CD4-positive, alpha-beta T cell treated with Interleukin-12 subunit alpha and Interleukin-12 subunit beta, for 1 hour (primary cell): ENCODE results near the gene BLOC1S3.
"Not testable (repeated sequence)": the region's sequence is repeated elsewhere in the genome, so short reads cannot be mapped to it uniquely, and the experiment has no call there.

Experiments
- DNase-seq: peaks from one replicate; pipeline ENCODE4 v3.0.0-alpha.2; 2020

Gene BLOC1S3

DNA sequence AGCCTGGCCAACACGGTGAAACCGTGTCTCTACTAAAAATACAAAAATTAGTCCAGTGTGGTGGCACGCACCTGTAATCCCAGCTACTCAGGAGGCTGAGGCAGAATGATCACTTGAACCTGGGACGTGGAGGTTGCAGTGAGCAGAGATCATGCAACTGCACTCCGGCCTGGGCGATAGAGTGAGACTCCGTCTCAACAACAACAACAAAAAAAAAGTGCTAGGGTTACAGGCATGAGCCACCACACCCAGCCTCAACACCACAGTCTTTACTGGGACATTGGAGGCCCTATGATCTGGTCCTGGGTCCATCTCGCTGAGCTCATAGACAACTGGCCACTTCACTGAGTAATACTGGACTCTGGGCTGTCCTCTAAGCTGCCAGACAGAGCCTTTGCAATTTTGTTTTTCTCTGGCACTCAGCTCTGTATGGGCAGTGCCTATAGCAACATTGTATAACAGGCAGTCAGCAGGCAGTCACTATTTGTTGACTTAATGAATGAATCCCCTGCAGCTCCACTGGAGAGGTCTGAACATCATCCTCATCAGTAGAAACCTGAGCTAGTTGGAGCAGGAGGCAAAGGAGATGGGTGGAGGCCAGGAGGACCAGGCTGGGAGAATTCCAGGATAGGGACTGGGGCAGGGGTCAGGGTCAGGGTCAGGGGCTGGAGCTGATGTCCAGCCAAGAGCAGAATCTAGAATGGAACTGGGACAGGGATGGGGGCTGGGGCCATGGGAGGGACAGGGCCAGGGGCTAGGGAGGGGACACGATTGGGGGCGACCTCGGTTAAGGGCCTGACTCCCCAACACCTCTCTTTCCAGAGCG is 8.1 kb downstream of the BLOC1S3 start:
- DNase-seq: no peak

DNA sequence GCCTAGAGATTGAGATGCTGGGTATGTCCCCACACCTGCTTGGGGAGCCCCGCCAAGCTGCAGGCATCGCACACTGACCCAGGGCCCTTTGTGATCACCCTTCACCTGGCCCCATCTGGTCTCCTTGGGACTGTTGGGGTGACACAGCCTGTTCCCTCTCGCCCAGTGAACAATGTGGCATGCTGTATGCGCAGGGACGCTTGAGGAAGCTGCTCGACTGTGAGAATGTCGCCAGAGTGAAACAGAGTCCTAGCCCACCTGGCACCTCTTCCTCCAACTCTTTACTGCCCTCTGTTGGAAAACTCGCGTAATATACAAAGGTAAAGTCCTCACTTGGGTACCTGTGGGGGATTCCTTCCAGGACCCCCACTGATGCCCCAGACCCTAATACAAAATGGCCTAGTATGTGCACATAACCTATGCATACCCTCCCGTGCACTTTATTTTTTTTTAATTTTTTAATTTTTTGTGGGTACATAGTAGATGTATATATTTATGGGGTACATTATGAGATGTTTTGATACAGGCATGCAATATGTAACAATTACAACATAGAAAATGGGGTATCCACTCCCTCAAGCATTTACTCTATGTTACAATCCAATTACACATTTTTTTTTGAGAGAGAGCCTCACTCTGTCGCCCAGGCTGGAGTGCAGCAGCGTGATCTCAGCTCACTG is 9.0 kb downstream of the BLOC1S3 start:
- peak; percentile 63 for DNase-seq

DNA sequence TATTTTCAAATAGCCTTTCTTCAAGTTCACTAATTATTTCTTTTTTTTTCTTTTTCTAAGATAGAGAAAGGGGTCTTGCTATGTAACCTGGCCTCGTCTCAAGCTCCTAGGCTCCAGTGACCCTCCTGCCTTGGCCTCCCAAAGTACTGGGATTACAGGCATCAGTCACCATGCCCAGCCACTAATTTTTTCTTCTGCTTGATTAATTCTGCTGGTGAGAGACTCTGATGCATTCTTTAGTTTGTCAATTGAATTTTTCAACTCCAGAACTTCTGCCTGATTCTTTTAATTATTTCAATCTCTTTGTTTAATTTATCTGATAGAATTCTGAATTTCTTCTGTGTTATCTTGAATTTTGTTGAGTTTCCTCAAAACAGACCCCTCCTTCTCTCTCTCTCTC is 11.4 kb downstream of the BLOC1S3 start:
- no peak for DNase-seq

DNA sequence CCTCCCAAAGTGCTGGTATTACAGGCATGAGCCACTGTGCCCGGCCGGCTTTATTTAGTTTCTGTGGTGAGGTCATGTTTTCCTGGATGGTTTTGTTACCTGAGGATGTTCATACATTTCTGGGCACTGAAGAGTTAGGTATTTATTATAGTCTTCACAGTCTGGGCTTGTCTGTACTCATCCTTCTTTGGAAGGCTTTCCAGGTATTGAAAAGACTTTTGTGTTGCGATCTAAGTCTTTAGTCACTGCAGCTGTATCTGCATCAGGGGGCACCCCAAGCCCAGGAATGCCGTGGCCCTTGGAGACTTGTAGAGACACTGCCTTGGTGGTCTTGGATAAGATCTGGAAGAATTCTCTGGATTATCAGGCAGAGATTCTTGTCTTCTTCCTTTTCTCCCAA is 12.8 kb downstream of the BLOC1S3 start:
- DNase-seq: no peak

DNA sequence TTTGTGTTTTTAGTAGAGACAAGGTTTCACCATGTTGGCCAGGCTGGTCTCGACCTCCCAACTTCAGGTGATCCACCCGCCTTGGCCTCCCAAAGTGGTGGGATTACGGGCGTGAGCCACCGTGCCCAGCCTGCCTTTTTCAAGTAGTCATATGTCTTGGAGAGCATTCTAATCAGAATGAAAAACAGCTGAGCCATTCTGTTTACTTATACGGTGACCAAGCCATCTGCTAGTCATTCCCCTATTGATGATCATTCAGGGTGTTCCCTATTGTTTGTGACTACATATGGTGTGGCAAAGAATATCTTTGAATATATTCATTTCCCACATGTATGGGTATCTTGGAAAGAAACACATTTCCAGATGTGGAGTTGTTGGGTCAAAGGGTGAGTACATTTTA is 17.2 kb downstream of the BLOC1S3 start:
- DNase-seq: no peak

DNA sequence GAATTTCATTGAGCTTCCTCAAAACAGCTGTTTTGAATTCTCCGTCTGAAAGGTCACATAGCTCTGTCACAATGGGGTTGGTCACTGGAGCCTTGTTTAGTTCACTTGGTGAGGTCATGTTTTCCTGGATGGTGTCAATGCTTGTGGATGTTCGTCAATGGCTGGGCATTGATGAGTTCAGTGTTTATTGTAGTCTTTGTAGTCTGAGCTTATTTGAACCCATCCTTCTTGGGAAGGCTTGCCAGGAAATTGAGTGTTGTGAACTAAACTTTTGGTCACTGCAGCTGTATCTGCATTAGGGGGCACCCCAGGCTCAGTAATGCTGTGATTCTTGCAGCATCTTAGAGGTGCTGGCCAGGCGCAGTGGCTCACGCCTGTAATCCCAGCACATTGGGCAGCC is 22.0 kb downstream of the BLOC1S3 start:
- DNase-seq: no peak

DNA sequence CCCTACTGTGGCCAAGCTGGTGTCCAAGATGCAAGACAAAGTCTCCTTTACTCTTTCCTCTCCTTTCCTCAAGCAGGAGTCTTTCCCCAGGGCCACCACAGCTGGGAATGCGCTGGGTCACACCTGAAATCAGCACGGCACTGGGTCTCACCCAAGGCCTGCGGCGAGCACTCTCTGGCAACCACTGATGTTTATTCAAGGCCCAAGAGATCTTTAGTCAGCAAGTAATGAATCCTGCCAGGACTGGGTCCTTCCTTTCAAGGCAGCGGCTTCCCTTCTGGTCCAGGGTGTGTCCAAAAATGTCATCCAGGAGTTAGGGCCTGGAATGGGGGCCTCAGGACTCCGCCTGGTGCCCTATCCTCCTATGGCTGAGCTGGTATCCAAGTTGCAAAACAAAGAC is 24.1 kb downstream of the BLOC1S3 start:
- no peak for DNase-seq

DNA sequence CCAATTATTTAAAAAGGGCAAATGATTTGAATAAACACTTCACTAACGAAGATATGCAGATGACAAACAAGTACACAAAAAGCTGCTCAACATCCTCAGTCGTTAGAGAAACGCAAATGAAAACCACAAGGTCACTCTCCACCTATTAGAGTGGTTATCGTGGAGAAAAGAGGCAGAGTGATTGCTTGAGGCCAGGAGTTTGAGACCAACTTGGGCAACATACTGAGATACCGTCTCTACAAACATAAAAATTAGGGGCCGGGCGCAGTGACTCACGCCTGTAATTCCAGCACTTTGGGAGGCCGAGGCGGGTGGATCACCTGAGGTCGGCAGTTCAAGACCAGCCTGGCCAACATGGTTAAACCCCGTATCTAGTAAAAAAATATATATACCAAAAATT is 27.2 kb downstream of the BLOC1S3 start:
- no peak for DNase-seq

DNA sequence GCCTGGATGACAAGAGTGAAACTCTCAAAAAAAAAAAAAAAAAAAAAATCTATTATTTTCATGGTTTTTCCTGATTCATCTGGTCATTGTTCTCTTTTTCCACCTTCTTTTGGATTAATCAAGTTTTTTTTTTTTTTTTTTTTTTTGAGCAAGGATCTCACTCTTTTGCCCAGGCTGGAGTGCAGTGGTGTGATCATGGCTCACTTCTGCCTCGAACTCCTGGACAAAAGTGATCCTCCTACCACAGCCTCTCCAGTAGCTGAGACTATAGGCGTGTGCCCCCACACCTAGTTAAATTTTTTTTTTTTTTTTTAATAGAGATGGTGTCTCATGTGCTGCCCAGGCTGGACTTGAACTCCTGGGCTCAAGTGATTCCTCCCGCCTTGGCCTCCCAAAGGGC is 27.7 kb downstream of the BLOC1S3 start:
- DNase-seq: no peak

DNA sequence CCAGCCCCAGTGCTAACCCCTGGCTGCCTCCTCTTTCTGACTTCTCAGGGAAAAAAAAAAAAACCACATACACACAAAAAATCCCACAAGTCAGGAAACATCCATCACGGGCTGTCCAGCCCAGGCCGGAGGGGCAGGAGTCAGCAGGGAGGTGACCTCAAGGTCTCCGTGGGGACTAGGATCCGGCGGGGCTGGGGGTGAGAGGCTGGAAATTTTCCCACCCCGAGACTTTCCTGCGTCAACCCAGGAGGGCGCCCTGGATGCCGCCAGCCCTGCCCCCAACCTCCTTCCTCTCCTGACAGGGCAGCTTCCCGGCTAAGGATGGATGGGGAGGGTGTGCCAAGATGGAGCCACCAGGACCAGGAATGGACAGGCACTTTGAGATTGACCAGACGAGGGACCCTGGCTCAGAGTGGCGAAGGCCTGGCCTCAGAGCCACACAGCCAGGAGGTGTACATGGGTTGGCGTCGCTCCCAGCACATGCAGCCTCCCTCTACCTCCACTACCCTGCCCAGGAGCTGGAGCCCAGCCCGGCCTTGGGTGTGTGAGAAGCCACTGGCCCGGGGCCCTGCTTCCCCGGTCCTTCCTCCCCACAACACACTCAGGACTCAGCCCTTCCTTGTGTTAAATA is 33.3 kb downstream of the BLOC1S3 start:
- no peak for DNase-seq

DNA sequence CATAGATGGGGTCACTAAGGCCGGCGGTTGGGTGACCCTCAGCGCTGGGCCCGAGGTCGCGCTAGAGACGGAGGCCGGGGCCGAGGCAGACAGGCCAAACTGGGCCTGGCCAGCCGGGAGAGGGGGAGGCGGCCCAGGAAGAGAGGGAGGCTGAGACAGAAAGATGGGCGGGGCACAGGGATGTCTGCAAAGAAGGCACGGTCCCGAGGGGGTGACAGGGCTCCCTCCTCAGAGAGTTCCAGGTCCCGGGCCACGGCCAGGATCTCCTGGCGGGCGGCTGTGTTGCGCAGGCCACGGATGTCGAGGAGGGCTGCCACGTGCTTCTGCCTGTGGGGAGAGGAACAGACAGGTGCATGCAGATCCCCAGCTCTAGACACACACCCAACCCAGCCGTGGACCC is 34.4 kb downstream of the BLOC1S3 start:
- no peak for DNase-seq

DNA sequence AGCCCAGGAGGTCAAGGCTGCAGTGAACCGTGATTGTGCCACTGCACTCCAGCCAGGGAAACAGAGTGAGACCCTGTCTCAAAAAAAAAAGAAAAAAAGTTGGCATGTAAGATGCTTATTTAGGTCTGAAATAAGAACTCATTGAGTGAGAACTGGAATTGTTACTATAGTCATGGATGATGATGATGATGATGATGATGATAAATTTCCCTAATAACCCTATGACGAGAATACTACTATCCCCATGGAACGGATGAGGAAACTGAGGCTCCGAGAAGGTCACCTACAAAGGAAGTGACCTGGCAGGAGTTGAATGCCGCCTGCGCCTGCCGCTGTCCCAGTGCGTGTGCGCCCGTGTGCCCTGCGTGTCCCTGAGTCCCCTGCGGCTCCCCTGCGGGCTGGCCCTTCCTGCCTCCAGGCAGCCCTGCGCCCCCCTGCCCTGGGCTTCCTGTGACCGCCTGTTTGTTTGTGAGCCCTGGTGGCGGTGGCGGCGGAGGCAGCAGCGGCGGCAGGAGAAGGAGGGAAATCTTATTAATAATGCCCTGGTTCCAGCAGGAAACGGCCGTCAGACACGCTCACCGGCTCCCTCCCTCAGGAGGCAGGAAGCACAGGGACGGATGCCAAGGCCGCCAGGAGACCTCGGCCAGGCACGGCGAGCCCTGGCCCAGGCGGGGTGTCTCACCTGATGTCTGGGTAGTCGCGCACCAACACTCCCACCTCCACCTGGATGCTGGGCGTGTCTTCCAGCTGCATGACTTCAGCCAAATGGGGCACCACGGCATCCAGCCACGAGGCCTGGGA is 37.0 kb downstream of the BLOC1S3 start:
- no peak for DNase-seq

DNA sequence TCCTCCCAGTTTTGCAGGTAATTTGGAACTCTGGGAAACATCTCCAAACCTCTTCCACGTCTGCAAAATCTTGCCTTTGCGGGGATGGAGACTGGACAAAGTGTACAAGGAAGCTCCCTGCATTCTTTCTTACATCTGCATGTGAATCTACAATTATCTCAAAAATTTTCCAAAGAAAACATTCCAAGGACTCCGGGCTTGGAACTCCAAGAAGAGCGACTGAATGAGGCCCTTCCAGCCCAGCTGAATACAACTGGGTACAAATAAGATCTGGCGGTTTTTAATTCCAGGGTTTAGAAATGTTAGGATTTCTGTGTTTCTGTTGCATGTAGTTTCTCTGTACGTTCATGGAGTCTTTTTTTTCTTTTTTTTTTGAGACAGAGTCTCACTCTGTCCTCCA is 38.1 kb downstream of the BLOC1S3 start:
- no peak for DNase-seq

DNA sequence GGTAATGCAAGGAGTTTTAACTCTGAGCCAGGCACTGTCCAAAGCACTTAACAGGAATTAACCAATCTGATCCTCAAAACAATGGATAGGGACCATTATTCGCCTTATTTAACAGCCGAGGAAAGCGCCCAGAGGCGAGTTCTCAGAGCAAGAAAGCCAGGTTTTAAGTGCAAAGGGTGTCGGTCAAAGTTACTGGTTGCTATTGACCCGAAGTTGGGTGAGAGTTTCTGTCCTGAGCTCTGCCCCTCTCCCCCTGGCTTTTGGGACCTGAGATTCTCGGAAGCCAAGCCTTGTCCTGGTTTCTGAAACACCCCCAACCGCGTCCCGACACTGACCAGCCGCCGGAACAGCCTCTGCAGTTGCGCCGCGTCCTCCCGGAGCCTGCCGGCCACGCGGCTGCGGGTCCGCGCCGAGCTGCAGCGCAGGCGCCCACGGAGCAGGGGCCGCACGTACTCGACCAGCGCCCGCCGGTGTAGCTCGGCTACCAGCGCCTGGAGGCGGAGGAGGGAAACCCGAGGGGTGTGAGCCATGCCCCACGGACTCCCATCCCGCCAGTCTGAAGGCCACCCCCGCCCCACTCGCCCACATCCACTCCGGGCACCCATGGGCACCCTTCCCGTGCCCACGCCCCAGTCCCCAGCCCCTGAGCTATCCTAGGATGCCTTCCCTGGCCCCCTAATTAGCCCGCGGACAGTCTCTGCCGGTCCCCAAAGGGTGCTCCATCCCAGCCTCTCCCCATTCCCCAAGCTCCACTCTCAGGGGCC is 38.8 kb downstream of the BLOC1S3 start:
- no peak for DNase-seq

DNA sequence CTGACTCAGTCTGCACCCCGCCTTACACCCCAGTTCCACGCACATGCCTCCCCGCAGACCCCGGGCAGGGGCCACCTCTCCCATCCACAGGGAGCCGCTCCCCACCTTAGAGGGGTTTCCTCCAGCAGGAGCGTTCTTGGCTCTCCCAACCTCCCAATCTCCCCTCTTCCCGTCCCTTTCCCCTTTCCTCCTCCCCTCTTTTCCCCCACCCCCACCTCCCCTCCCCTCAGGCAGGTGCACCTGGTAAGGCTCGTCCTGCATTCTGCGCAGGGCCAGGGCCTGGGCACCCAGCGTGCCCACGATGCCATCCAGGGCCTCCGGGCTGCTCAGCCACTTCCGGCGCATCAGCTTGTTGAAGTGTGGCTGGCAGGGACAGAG is 39.4 kb downstream of the BLOC1S3 start:
- no peak for DNase-seq

DNA sequence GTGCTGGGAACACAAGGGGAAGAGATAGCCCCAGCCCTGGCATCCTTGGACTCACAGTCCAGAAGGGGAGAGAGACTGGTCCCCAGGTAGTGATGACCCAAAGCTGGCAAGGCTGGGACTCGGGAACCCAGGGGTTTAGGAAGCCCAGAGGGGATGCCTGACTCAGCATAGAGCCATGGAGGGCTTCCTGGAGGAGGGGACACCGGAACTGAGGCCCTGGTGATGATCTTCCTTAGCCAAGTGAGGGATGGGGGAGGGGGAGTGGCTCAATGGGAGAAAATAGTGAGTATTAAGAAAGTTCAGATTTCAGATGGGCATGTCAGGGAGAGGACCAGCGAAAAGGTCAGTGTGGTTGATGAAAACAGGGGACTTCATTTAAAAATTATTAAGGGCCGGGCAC is 39.8 kb downstream of the BLOC1S3 start:
- no peak for DNase-seq

DNA sequence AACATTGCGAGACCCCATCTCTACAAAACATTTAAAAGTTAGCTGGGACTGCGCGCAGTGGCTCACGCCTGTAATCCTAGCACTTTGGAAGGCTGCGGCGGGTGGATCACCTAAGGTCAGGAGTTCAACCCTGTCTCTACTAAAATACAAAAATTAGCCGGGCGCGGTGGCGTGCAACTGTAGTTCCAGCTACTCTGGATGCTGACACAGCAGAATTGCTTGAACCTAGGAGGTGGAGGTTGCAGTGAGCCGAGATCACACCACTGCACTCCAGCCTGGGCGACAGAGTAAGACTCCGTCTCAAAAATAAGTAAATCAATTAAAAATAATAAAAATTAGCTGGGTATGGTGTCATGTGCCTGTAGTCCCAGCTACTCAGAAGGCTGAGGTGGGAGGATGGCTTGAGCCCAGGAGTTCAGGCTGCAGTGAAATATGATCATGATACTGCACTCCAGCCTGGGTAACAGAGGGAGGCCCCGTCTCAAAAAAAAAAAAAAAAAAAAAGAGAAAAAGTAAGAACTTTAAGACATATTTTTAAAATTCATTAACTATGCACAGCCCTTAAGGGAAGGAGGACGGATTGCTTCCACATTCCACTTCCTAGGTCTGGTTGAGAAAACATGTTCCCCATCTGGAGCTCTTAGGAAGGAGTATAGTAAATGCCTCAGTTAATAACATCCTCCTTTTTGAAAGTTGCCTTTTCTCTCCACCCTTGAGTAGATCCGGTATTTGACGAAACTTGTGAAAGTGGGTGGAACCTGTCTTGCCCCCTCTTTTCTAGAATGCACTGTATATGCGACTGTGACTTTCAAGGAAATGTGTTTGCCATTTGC is 40.5 kb downstream of the BLOC1S3 start:
- no peak for DNase-seq

DNA sequence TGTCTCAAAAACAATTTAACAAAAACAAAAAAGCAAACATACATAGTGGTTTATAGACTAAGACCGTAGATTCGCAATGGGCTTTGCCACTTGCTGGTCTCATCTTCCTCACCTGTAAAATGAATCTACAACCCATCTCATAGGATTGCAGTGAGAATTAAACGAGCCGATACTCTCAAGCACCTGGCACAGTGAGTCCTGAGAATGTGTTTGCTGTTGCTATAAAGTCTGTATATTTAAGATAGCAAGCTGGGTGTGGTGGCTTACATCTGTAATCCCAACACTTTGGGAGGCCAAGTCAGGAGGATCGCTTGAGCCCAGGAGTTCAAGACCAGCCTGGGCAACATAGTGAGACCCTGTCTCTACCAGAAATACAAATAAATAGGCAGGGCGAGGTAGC is 44.1 kb downstream of the BLOC1S3 start:
- no peak for DNase-seq

DNA sequence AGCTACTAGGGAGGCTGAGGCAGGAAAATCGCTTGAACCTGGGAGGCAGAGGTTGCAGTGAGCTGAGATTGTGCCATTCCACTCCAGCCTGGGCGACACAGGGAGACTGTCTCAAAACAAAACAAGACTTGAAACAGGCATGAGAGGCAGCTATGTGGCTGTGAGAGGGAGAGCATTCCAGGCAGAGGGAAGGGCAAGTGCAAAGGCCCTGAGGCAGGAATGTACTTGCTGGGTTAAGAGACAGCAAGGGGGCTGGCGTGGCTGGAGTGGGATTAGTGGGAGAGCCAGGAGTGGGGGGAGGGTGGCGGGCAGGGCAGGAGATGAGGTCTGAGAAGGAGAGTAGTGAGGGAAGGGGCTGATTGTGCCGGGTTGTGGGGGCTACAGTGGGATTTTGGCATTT is 45.3 kb downstream of the BLOC1S3 start:
- DNase-seq: no peak

DNA sequence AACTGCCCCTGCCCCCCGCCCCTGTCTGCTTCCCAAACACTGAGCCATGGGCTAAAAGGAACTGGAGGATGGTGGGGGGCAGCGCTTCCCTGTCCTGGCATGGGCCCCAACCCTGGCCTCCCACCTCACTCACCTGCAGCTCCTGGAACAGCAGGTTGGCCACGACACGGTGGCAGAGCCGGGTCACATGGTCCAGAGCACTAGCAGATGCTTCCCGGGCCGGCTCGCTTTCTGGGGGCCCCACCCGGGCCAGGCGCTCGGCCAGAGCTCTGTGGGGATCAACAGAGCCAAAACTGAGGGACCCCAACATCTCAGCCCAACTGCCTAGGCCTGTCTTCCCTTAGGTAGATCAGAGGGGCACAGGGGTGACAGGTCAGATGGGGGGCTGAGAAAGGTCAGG is 46.1 kb downstream of the BLOC1S3 start:
- no peak for DNase-seq

DNA sequence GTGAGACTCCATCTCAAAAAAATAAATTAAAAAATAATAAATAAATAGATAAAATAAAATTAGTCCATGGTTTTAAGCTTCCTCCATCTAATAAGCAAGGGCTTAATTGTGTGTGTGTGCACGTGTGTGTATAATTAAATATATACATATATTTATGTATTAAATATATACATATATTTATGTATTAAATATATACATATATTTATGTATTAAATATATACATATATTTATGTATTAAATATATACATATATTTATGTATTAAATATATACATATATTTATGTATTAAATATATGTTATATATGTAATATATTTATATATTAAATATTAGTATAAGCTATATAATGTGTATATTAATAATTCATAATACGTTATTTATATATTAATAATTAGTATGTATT is 50.5 kb downstream of the BLOC1S3 start:
- not testable (repeated sequence) for DNase-seq
